ENCODE data around the gene PTPRT. TPM values are rescaled to one million over a fixed set of nuclear protein-coding genes. Genes with fewer than 3 reads are reported as not detected.

Gene PTPRT
- total RNA-seq, 1 experiment from 2014 or later = 0.13 TPM

GRCh38 chr20:42134265-42135098 is 1055.2 kb downstream of the PTPRT start:
- H2BK15ac ChIP-seq (ENCODE audit: low read depth, low read length) = no peak overlapping the region
- peaks cover 15% of the 10 kb centered on the region for H3K27me3 Mint-ChIP-seq (ENCODE audit: low read depth)
- no peak overlapping the region for H3K23ac ChIP-seq (ENCODE audit: insufficient read length, low read depth, low read length)
- H4K5ac ChIP-seq (ENCODE audit: insufficient read length, low read depth, low read length) = no peak overlapping the region
- no peaks in the 10 kb centered on the region for H3K27me3 ChIP-seq (ENCODE audit: insufficient read depth, low read length)
- no peaks in the 10 kb centered on the region for H3K79me1 ChIP-seq (ENCODE audit: insufficient read depth, low read depth, low read length, poor library complexity, severe bottlenecking)
- no peak overlapping the region for H3K4ac ChIP-seq (ENCODE audit: low read depth, low read length)
- TF ChIP-seq CTCF (conservative IDR thresholded peaks at IDR 0.05) = no peak
- no peak overlapping the region for H3K4me2 ChIP-seq (ENCODE audit: insufficient read depth, insufficient read length, low read length)
- WGBS (ENCODE audit: extremely low coverage, insufficient read length, low lambda C conversion rate) = no CpG with 5 or more reads among the region's 5 CpGs
- no peak overlapping the region for H2AK5ac ChIP-seq (ENCODE audit: insufficient read length, low read length)
- no peak overlapping the region for H2BK120ac ChIP-seq (ENCODE audit: low read depth, low read length, poor library complexity, severe bottlenecking)
- no peak overlapping the region for H4K8ac ChIP-seq (replicated peaks; ENCODE audit: insufficient read length, low read depth, low read length)
- H3K4me1 ChIP-seq (ENCODE audit: insufficient read depth, low read length) = no peaks in the 10 kb centered on the region
- H4K20me1 ChIP-seq (ENCODE audit: control insufficient read depth, insufficient read depth, insufficient read length) = no peaks in the 10 kb centered on the region
- H3K9me3 ChIP-seq (ENCODE audit: control insufficient read depth, low read depth, low read length) = no peaks in the 10 kb centered on the region
- no peaks in the 10 kb centered on the region for H3K23me2 ChIP-seq (ENCODE audit: insufficient read length, low read depth, low read length, poor library complexity, severe bottlenecking)
- no peak overlapping the region for H2BK5ac ChIP-seq (ENCODE audit: insufficient read length, low read length)
- H3K56ac ChIP-seq (ENCODE audit: insufficient read length, low read depth, low read length) = no peak overlapping the region
- no peak overlapping the region for H3K14ac ChIP-seq (ENCODE audit: insufficient read depth, low read length)
- no peak overlapping the region for H4K91ac ChIP-seq (ENCODE audit: insufficient read length, low read depth, low read length)
- H3K18ac ChIP-seq (ENCODE audit: insufficient read length, low read depth, low read length) = no peak overlapping the region
- H3K9me3 Mint-ChIP-seq = no peaks in the 10 kb centered on the region; a peak in 1 of 5 replicates
- no peak overlapping the region for H2BK12ac ChIP-seq (ENCODE audit: insufficient read length, low read depth, low read length)
- no peaks in the 10 kb centered on the region for H3K79me2 ChIP-seq (ENCODE audit: insufficient read depth, low read length)
- peaks cover 20 to 23% of the 10 kb centered on the region in 2 experiments for H3K4me1 Mint-ChIP-seq
- no peak overlapping the region for H3K27ac Mint-ChIP-seq
- no peak overlapping the region for H3K4me3 Mint-ChIP-seq
- H3K36me3 Mint-ChIP-seq (ENCODE audit: insufficient read depth in 1 of 3, low read depth in 3 of 3) = no peaks in the 10 kb centered on the region; a peak in 1 of 7 replicates
- H3K9ac ChIP-seq (ENCODE audit: extremely low read depth, insufficient read length, low read length) = no peak overlapping the region
- H3K27ac ChIP-seq (ENCODE audit: insufficient read length, low read depth, low read length) = no peak overlapping the region
- no peak overlapping the region for H2BK20ac ChIP-seq (ENCODE audit: low read depth, low read length, poor library complexity, severe bottlenecking)
- H3T11ph ChIP-seq (ENCODE audit: low read length) = no peak overlapping the region
- no peak overlapping the region for H2AFZ ChIP-seq (ENCODE audit: low read length)
- DNase-seq = no peak
